Fibroblast of lung (primary cell): Measurements from ENCODE around the gene INSR. TPM values are rescaled to one million over a fixed set of nuclear protein-coding genes. Genes with fewer than 3 reads are reported as not detected.

ENCODE experiments used
- DNase-seq, 2 donors: peaks; one replicate each; pipeline versions ENCODE4 v3.0.0 to v3.0.0-alpha.2; 2010; ENCODE audit warnings: low read depth in 2 of 2
- H2AFZ ChIP-seq: 2 replicates; pipeline ENCODE4 v1.5.1; 2012; ENCODE audit warnings: low read length, control low read depth, inconsistent platforms
- H3K27ac ChIP-seq: 2 replicates; pipeline ENCODE4 v1.5.1; 2011; ENCODE audit warnings: low read length, control low read depth; ENCODE audit not compliant: insufficient read depth
- H3K27me3 ChIP-seq: 2 replicates; pipeline ENCODE4 v1.5.1; 2011; ENCODE audit warnings: mild to moderate bottlenecking, low read length; ENCODE audit not compliant: control insufficient read depth, insufficient read depth
- H3K36me3 ChIP-seq: 2 replicates; pipeline ENCODE4 v1.5.1; 2011; ENCODE audit warnings: low read length; ENCODE audit not compliant: control insufficient read depth, insufficient read depth
- H3K4me1 ChIP-seq: 2 replicates; pipeline ENCODE4 v1.5.1; 2011; ENCODE audit warnings: low read length; ENCODE audit not compliant: control insufficient read depth, insufficient read depth; ENCODE audit errors: extremely low read depth
- H3K4me2 ChIP-seq: 2 replicates; pipeline ENCODE4 v1.5.1; 2011; ENCODE audit warnings: low read length, control low read depth; ENCODE audit not compliant: insufficient read depth; ENCODE audit errors: extremely low read depth
- H3K4me3 ChIP-seq, 4 experiments: fragments of 200-600 bp in 1 of 4; sonication (generic) in 1 of 4; replicated peaks in 1 of 4; 2 replicates each; pipeline ENCODE4 v1.5.1; 2011 to 2016; ENCODE audit warnings: low read length in 4 of 4, low read depth in 3 of 4, mild to moderate bottlenecking in 3 of 4, control low read depth in 2 of 4, inconsistent platforms in 1 of 4, mixed read lengths in 1 of 4; ENCODE audit not compliant: insufficient read depth in 1 of 4; ENCODE audit errors: control extremely low read depth in 1 of 4
- H3K79me2 ChIP-seq: 2 replicates; pipeline ENCODE4 v1.5.1; 2012; ENCODE audit warnings: mild to moderate bottlenecking, low read length, inconsistent platforms; ENCODE audit not compliant: control insufficient read depth, insufficient read depth
- H3K9ac ChIP-seq: 2 replicates; pipeline ENCODE4 v1.5.1; 2011; ENCODE audit warnings: mild to moderate bottlenecking, low read length, control low read depth; ENCODE audit not compliant: insufficient read depth
- H3K9me3 ChIP-seq: 2 replicates; pipeline ENCODE4 v1.5.1; 2012; ENCODE audit warnings: low read depth, low read length; ENCODE audit not compliant: control insufficient read depth, insufficient read depth
- H4K20me1 ChIP-seq: 2 replicates; pipeline ENCODE4 v1.5.1; 2011; ENCODE audit warnings: low read length; ENCODE audit not compliant: control insufficient read depth, insufficient read depth; ENCODE audit errors: extremely low read depth
- CTCF ChIP-seq, 2 donors: IDR thresholded peaks in 1 of 2; conservative IDR thresholded peaks in 1 of 2; 1 replicate in 1 of 2; 2 replicates in 1 of 2; pipeline ENCODE4 v1.5.1; 2011 to 2012; ENCODE audit warnings: low read length in 2 of 2, control low read depth in 1 of 2, inconsistent platforms in 1 of 2, low read depth in 1 of 2, mild to moderate bottlenecking in 1 of 2
- EZH2 ChIP-seq: IDR thresholded peaks from 2 replicates; pipeline ENCODE4 v1.5.1; 2012; ENCODE audit warnings: low read length, control low read depth, mild to moderate bottlenecking; ENCODE audit errors: missing control alignments
- polyA plus RNA-seq, 2 donors: library from polyadenylated mRNA; depleted of rRNA in 1 of 2; stranded (reverse) in 1 of 2; unstranded in 1 of 2; fragments of >200 nt; gene quantifications; 2 replicates each; pipeline ENCODE4 v1.2.1, GENCODE V29; 2011 to 2012; ENCODE audit warnings: missing spikeins in 1 of 2
- total RNA-seq: library from RNA; depleted of rRNA; stranded (reverse); fragments of >200 nt; gene quantifications from 2 replicates; pipeline ENCODE4 v1.2.1, GENCODE V29; 2014

The INSR gene
- total and polyA plus RNA-seq, 2 donors (not counting 1 experiment from before 2014, with no cell fraction given) = 3.7 to 23.9 TPM

- H3K4me2 ChIP-seq = no peak overlapping the region
These were observed 155.8 kb downstream of the INSR start for GRCh38 chr19:7138402-7138801.

GRCh38 chr19:7137120-7137519, 157.1 kb downstream of the INSR start:
- H3K4me1 ChIP-seq = no peaks in the 10 kb centered on the region
- DNase-seq = no peak
- no peaks in the 10 kb centered on the region for H3K79me2 ChIP-seq
- H3K27ac ChIP-seq = no peak overlapping the region
- no peak overlapping the region for H3K4me2 ChIP-seq
- no peak overlapping the region for H3K9ac ChIP-seq
- no peaks in the 10 kb centered on the region for H3K9me3 ChIP-seq
- H3K4me3 ChIP-seq = no peak overlapping the region
- H4K20me1 ChIP-seq = no peaks in the 10 kb centered on the region
- H3K27me3 ChIP-seq = no peaks in the 10 kb centered on the region
- H3K36me3 ChIP-seq = no peaks in the 10 kb centered on the region
- TF ChIP-seq CTCF (conservative IDR thresholded peaks at IDR 0.05 in 1 of 2, IDR thresholded peaks at IDR 0.05 in 1 of 2; ENCODE audit: low read depth in 1 of 2, low read length in 2 of 2) (no peak), EZH2 (no peak)
- no peak overlapping the region for H2AFZ ChIP-seq

More at GRCh38 chr19:7138402-7138801, 155.8 kb downstream of the INSR start:
- H3K4me1 ChIP-seq = no peaks in the 10 kb centered on the region
- no peak for DNase-seq
- no peak overlapping the region for H2AFZ ChIP-seq
- no peaks in the 10 kb centered on the region for H3K79me2 ChIP-seq
- no peaks in the 10 kb centered on the region for H4K20me1 ChIP-seq
- no peak for TF ChIP-seq CTCF (conservative IDR thresholded peaks at IDR 0.05 in 1 of 2, IDR thresholded peaks at IDR 0.05 in 1 of 2; ENCODE audit: low read depth in 1 of 2, low read length in 2 of 2)
- no peak overlapping the region for H3K4me3 ChIP-seq
- no peak overlapping the region for H3K9ac ChIP-seq
- no peak overlapping the region for H3K27ac ChIP-seq
- H3K36me3 ChIP-seq = no peaks in the 10 kb centered on the region
- H3K27me3 ChIP-seq = no peaks in the 10 kb centered on the region
- no peaks in the 10 kb centered on the region for H3K9me3 ChIP-seq

- Histone ChIP-seq H3K27ac (no peak overlapping the region), H3K9ac (no peak overlapping the region), H3K4me3 (no peak overlapping the region), H3K4me1 (no peaks in the 10 kb centered on the region), H3K79me2 (no peaks in the 10 kb centered on the region), H3K4me2 (no peak overlapping the region), H4K20me1 (no peaks in the 10 kb centered on the region), H3K27me3 (no peaks in the 10 kb centered on the region), H2AFZ (no peak overlapping the region), H3K36me3 (no peaks in the 10 kb centered on the region), H3K9me3 (no peaks in the 10 kb centered on the region)
- no peak for DNase-seq
- TF ChIP-seq CTCF (conservative IDR thresholded peaks at IDR 0.05 in 1 of 2, IDR thresholded peaks at IDR 0.05 in 1 of 2; ENCODE audit: low read depth in 1 of 2, low read length in 2 of 2) = no peak
- TF ChIP-seq EZH2 = no peak
These were observed 162.2 kb downstream of the INSR start for GRCh38 chr19:7132054-7132453.
